Measurements from ENCODE around the gene KCNT1. TPM values are rescaled to one million over a fixed set of nuclear protein-coding genes. Genes with fewer than 3 reads are reported as not detected.

KCNT1 gene
- total and polyA plus RNA-seq, 11 donors = 0.21 to 7.4 (median 1.9) TPM

- TF ChIP-seq POLR2A (IDR thresholded peaks at IDR 0.05) = no peak
- TF ChIP-seq CTCF (IDR thresholded peaks at IDR 0.05) = no peak
- ATAC-seq (no peak), DNase-seq (no peak)
- H3K4me1 ChIP-seq = no peaks in the 10 kb centered on the region
- peaks cover 0 to 9% (median 0%) of the 10 kb centered on the region in 9 donors for H3K27me3 ChIP-seq
- H3K36me3 ChIP-seq = no peaks in the 10 kb centered on the region
- H3K4me3 ChIP-seq = no peak overlapping the region
- 76 to 87% (median 84%) methylated on average over 12 of the region's 12 CpGs for WGBS, 4 donors
- no peak overlapping the region for H3K27ac ChIP-seq
- no peaks in the 10 kb centered on the region for H3K9me3 ChIP-seq
- intact Hi-C loops (cut with DNase I) = no loop called here
These were observed 6.3 kb upstream of the KCNT1 start for GRCh38 chr9:135695642-135696041.

GRCh38 chr9:135696446-135696845 lies 5.5 kb upstream of the KCNT1 start:
- DNase-seq (no peak), ATAC-seq (no peak)
- Histone ChIP-seq H3K27ac (no peak overlapping the region), H3K4me1 (peaks cover 0 to 2% (median 0%) of the 10 kb centered on the region in 12 donors), H3K9me3 (no peaks in the 10 kb centered on the region), H3K36me3 (no peaks in the 10 kb centered on the region), H3K4me3 (no peak overlapping the region), H3K27me3 (peaks cover 0 to 11% (median under 1%) of the 10 kb centered on the region in 9 donors)
- 79 to 90% (median 83%) methylated on average over 4 to 16 of the region's 16 CpGs for WGBS, 4 donors
- TF ChIP-seq POLR2A (IDR thresholded peaks at IDR 0.05) (no peak), CTCF (IDR thresholded peaks at IDR 0.05) (no peak)
- intact Hi-C loops (cut with DNase I) = no loop called here

GRCh38 chr9:135697226-135697625 lies 4.8 kb upstream of the KCNT1 start:
- no peak overlapping the region for H3K4me3 ChIP-seq
- no peaks in the 10 kb centered on the region for H3K9me3 ChIP-seq
- H3K4me1 ChIP-seq = peaks cover 0 to 10% (median 5%) of the 10 kb centered on the region in 12 donors
- ATAC-seq = no peak
- H3K27ac ChIP-seq = no peak overlapping the region
- no peak for DNase-seq
- WGBS, 4 donors = 77 to 84% (median 82%) methylated on average over 10 to 15 of the region's 15 CpGs
- TF ChIP-seq POLR2A (IDR thresholded peaks at IDR 0.05) = no peak
- intact Hi-C loops (cut with DNase I) = no loop called here
- H3K36me3 ChIP-seq = no peaks in the 10 kb centered on the region
- peaks cover 0 to 17% (median 8%) of the 10 kb centered on the region in 9 donors for H3K27me3 ChIP-seq

- Histone ChIP-seq H3K4me3 (no peak overlapping the region), H3K27ac (no peak overlapping the region), H3K27me3 (peaks cover 0 to 23% (median 17%) of the 10 kb centered on the region in 9 donors), H3K4me1 (peaks cover 0 to 12% (median 7%) of the 10 kb centered on the region in 12 donors), H3K36me3 (no peaks in the 10 kb centered on the region), H3K9me3 (no peaks in the 10 kb centered on the region)
- no peak for DNase-seq
- intact Hi-C loops (cut with DNase I) = no loop called here
- no peak for ATAC-seq
- no peak for TF ChIP-seq CTCF (IDR thresholded peaks at IDR 0.05)
- TF ChIP-seq POLR2A (IDR thresholded peaks at IDR 0.05) = no peak
- WGBS, 4 donors = 63 to 75% (median 68%) methylated on average over 10 to 21 of the region's 21 CpGs
These were observed 3.7 kb upstream of the KCNT1 start for GRCh38 chr9:135698236-135698635.

GRCh38 chr9:135698767-135699166 lies 3.2 kb upstream of the KCNT1 start:
- Histone ChIP-seq H3K27ac (no peak overlapping the region), H3K27me3 (peaks cover 0 to 28% (median 18%) of the 10 kb centered on the region in 9 donors), H3K4me3 (no peak overlapping the region), H3K36me3 (no peaks in the 10 kb centered on the region), H3K4me1 (peaks cover 0 to 12% (median 7%) of the 10 kb centered on the region in 12 donors), H3K9me3 (no peaks in the 10 kb centered on the region)
- DNase-seq = no peak
- WGBS, 4 donors = 68 to 78% (median 74%) methylated on average over 9 to 19 of the region's 19 CpGs
- no peak for ATAC-seq
- intact Hi-C loops (cut with DNase I) = no loop called here
- TF ChIP-seq CTCF (IDR thresholded peaks at IDR 0.05) = no peak
- no peak for TF ChIP-seq POLR2A (IDR thresholded peaks at IDR 0.05)
